PC-9 (cell line): ENCODE measurements around the gene GALNT9. TPM values are rescaled to one million over a fixed set of nuclear protein-coding genes. Genes with fewer than 3 reads are reported as not detected.

Source experiments
- BruUV-seq: library from RNA; stranded (reverse); fragments of 400-500 nt; replicated peaks from 2 replicates; lab custom pipeline; 2021; lab: Mats Ljungman, UMichigan
- CTCF ChIA-PET: fragments of 300-600 bp; sonication (Branson Sonifier 250); formaldehyde crosslinking; loops from one replicate; lab custom pipeline; 2022; ENCODE audit warnings: antibody characterized with exemption; lab: Charles Lee
- POLR2A ChIA-PET: fragments of 300-600 bp; sonication (Branson Sonifier 250); formaldehyde crosslinking; loops from one replicate; lab custom pipeline; 2022; ENCODE audit warnings: antibody characterized with exemption; ENCODE audit not compliant: unreplicated experiment; lab: Charles Lee
- DNase-seq, 2 experiments: peaks; one replicate each; pipeline versions ENCODE4 v3.0.0 to v3.0.0-alpha.2; 2015 to 2022; ENCODE audit warnings: mixed read lengths in 1 of 2
- H2AFZ ChIP-seq: fragments of 200-600 bp; sonication (generic); 2 replicates; pipeline ENCODE4 v1.8.1; 2017; ENCODE audit warnings: antibody characterized with exemption
- H3F3A ChIP-seq: fragments of 200-600 bp; sonication (generic); 2 replicates; pipeline ENCODE4 v1.8.1; 2017; ENCODE audit warnings: antibody characterized with exemption, mild to moderate bottlenecking, low read depth; ENCODE audit not compliant: insufficient read depth
- H3K27ac ChIP-seq: fragments of 200-600 bp; sonication (generic); 2 replicates; pipeline ENCODE4 v1.6.1; 2016; ENCODE audit warnings: mixed run types
- H3K27me3 ChIP-seq: fragments of 200-600 bp; sonication (generic); 2 replicates; pipeline ENCODE4 v1.6.1; 2016; ENCODE audit warnings: low read depth, mixed run types; ENCODE audit not compliant: insufficient read depth
- H3K36me3 ChIP-seq: fragments of 200-600 bp; sonication (generic); 2 replicates; pipeline ENCODE4 v1.6.1; 2016; ENCODE audit warnings: low read depth, mixed run types
- H3K4me1 ChIP-seq: fragments of 200-600 bp; sonication (generic); replicated peaks from 2 replicates; pipeline ENCODE4 v1.6.1; 2016; ENCODE audit warnings: mixed run types; ENCODE audit not compliant: insufficient read depth
- H3K4me2 ChIP-seq: fragments of 200-600 bp; sonication (generic); 2 replicates; pipeline ENCODE4 v1.6.1; 2017; ENCODE audit warnings: mixed run types
- H3K4me3 ChIP-seq: fragments of 200-600 bp; sonication (generic); 2 replicates; pipeline ENCODE4 v1.6.1; 2016; ENCODE audit warnings: mixed run types
- H3K79me2 ChIP-seq: fragments of 200-600 bp; sonication (generic); 2 replicates; pipeline ENCODE4 v1.6.1; 2017; ENCODE audit warnings: low read depth, mixed run types
- H3K9me2 ChIP-seq: fragments of 200-600 bp; sonication (generic); 2 replicates; pipeline ENCODE4 v1.8.1; 2017; ENCODE audit warnings: mild to moderate bottlenecking; ENCODE audit not compliant: insufficient read depth
- H3K9me3 ChIP-seq: fragments of 200-600 bp; sonication (generic); 2 replicates; pipeline ENCODE4 v1.8.1; 2016; ENCODE audit warnings: low read depth; ENCODE audit not compliant: insufficient read depth
- H4K20me1 ChIP-seq: fragments of 200-600 bp; sonication (generic); 2 replicates; pipeline ENCODE4 v1.8.1; 2017; ENCODE audit not compliant: insufficient read depth
- CTCF ChIP-seq: fragments of 200-600 bp; sonication (generic); conservative IDR thresholded peaks from 2 replicates; pipeline ENCODE4 v1.6.1; 2017; ENCODE audit warnings: mixed run types, antibody characterized with exemption, mild to moderate bottlenecking, moderate library complexity
- EZH2 ChIP-seq: fragments of 200-600 bp; sonication (generic); IDR thresholded peaks from 2 replicates; pipeline ENCODE4 v1.8.0; 2017; ENCODE audit warnings: antibody characterized with exemption, low read depth
- intact Hi-C: fragments of 100-400 bp; cut with micrococcal nuclease; formaldehyde crosslinking; loops from one replicate; pipeline ENCODE4 v1.10.0; 2022; ENCODE audit not compliant: unreplicated experiment
- total RNA-seq: library from RNA; stranded (reverse); gene quantifications from 2 replicates; pipeline ENCODE4 v1.2.3, GENCODE V29; 2021

The GALNT9 gene
- total RNA-seq, 1 experiment from 2014 or later = 11.2 TPM

- BruUV-seq = no TSS peak
- no peaks in the 10 kb centered on the region for H3K9me2 ChIP-seq
- no peak for DNase-seq
- H3K4me3 ChIP-seq = no peak overlapping the region
- no peaks in the 10 kb centered on the region for H3K4me1 ChIP-seq
- no peak overlapping the region for H3K4me2 ChIP-seq
- H3K36me3 ChIP-seq = no peaks in the 10 kb centered on the region
- no peak overlapping the region for H2AFZ ChIP-seq
- H3K9me3 ChIP-seq = no peaks in the 10 kb centered on the region
- H3F3A ChIP-seq = no peaks in the 10 kb centered on the region
- ChIA-PET POLR2A (no interaction called here), CTCF (no interaction called here)
- no peak overlapping the region for H3K27ac ChIP-seq
- TF ChIP-seq EZH2 (no peak), CTCF (no peak)
- H3K27me3 ChIP-seq = peaks cover 90% of the 10 kb centered on the region
- no peaks in the 10 kb centered on the region for H3K79me2 ChIP-seq
- intact Hi-C loops = no loop called here
- H4K20me1 ChIP-seq = no peaks in the 10 kb centered on the region
These were observed 44.7 kb upstream of the GALNT9 start for GRCh38 chr12:132373901-132374611.

GRCh38 chr12:132367852-132368251 is 38.5 kb upstream of the GALNT9 start:
- Histone ChIP-seq H3F3A (no peaks in the 10 kb centered on the region), H4K20me1 (no peaks in the 10 kb centered on the region), H3K4me1 (no peaks in the 10 kb centered on the region), H3K79me2 (no peaks in the 10 kb centered on the region), H3K27ac (no peak overlapping the region), H2AFZ (no peak overlapping the region), H3K4me3 (no peak overlapping the region), H3K27me3 (peaks cover 90% of the 10 kb centered on the region), H3K4me2 (no peak overlapping the region), H3K9me3 (no peaks in the 10 kb centered on the region), H3K36me3 (no peaks in the 10 kb centered on the region), H3K9me2 (no peaks in the 10 kb centered on the region)
- no peak for TF ChIP-seq EZH2
- TF ChIP-seq CTCF = no peak
- CTCF ChIA-PET = no interaction called here
- BruUV-seq = no TSS peak
- POLR2A ChIA-PET = no interaction called here
- intact Hi-C loops = no loop called here
- no peak for DNase-seq

GRCh38 chr12:132367071-132367851 is 37.9 kb upstream of the GALNT9 start:
- CTCF ChIA-PET = no interaction called here
- POLR2A ChIA-PET = no interaction called here
- no peaks in the 10 kb centered on the region for H4K20me1 ChIP-seq
- H3K36me3 ChIP-seq = no peaks in the 10 kb centered on the region
- H3K27me3 ChIP-seq = peaks cover 88% of the 10 kb centered on the region
- H2AFZ ChIP-seq = no peak overlapping the region
- peak in 1 of 2 experiments; percentile 42 for DNase-seq
- H3K9me3 ChIP-seq = no peaks in the 10 kb centered on the region
- H3K4me1 ChIP-seq = no peaks in the 10 kb centered on the region
- intact Hi-C loops = no loop called here
- TF ChIP-seq CTCF = no peak
- TF ChIP-seq EZH2 = no peak
- no TSS peak for BruUV-seq
- no peak overlapping the region for H3K4me2 ChIP-seq
- H3K4me3 ChIP-seq = no peak overlapping the region
- no peaks in the 10 kb centered on the region for H3K9me2 ChIP-seq
- H3K27ac ChIP-seq = no peak overlapping the region
- H3K79me2 ChIP-seq = no peaks in the 10 kb centered on the region
- H3F3A ChIP-seq = no peaks in the 10 kb centered on the region
